Testis (tissue), 3 donors: ENCODE results near the gene IL1F10. TPM values are rescaled to one million over a fixed set of nuclear protein-coding genes. Genes with fewer than 3 reads are reported as not detected.

Source experiments
- DNase-seq: peaks from one replicate; pipeline ENCODE4 v3.0.0-alpha.2; 2019
- H3K27ac ChIP-seq, 2 donors: fragments of 200-600 bp; sonication (generic); one replicate each; pipeline ENCODE4 v1.5.1; 2019
- H3K27me3 ChIP-seq: fragments of 200-600 bp; sonication (generic); one replicate; pipeline ENCODE4 v1.5.1; 2019
- H3K36me3 ChIP-seq: fragments of 200-600 bp; sonication (generic); one replicate; pipeline ENCODE4 v1.5.1; 2017; ENCODE audit warnings: low read depth; ENCODE audit errors: missing control alignments
- H3K4me1 ChIP-seq: fragments of 200-600 bp; sonication (generic); one replicate; pipeline ENCODE4 v1.5.1; 2019
- H3K4me3 ChIP-seq, 2 donors: fragments of 200-600 bp; sonication (generic); one replicate each; pipeline ENCODE4 v1.5.1; 2017 to 2019
- H3K9me3 ChIP-seq: fragments of 200-600 bp; sonication (generic); one replicate; pipeline ENCODE4 v1.5.1; 2017
- CTCF ChIP-seq, 3 experiments: fragments of 450-650 bp in 2 of 3; fragments of 200-600 bp in 1 of 3; sonication (generic) in 1 of 3; IDR thresholded peaks; one replicate each; pipeline ENCODE4 v1.5.1; 2016 to 2019; ENCODE audit warnings: antibody characterized with exemption in 3 of 3, mild to moderate bottlenecking in 2 of 3, moderate library complexity in 1 of 3
- POLR2A ChIP-seq: fragments of 450-650 bp; IDR thresholded peaks from one replicate; pipeline ENCODE4 v1.6.1; 2017; ENCODE audit warnings: antibody characterized with exemption, mild to moderate bottlenecking, moderate library complexity
- WGBS, 2 donors: methylation state at CpG; one replicate each; pipeline ENCODE4 v1.1.5; 2018; 5-methylcytosine and 5-hydroxymethylcytosine counted together
- intact Hi-C: fragments of 100-400 bp; cut with DNase I; formaldehyde crosslinking; loops from one replicate; pipeline ENCODE4 v1.15.1; 2023; ENCODE audit warnings: low total_unique reads
- polyA plus RNA-seq: library from polyadenylated mRNA; stranded (reverse); fragments of 350-450 nt; fragmentation: Illumina TruSeq; extraction: RNeasy Lipid Tissue Mini Kit (QIAGEN cat#74804); gene quantifications from one replicate; pipeline ENCODE4 v1.2.3, GENCODE V29; 2014; ENCODE audit warnings: low read depth, low replicate concordance; ENCODE audit not compliant: insufficient read depth
- total RNA-seq, 2 donors: library from RNA; depleted of rRNA; stranded (reverse); fragments of >200 nt; gene quantifications; one replicate each; pipeline ENCODE4 v1.2.3, GENCODE V29; 2016

IL1F10 gene
- total and polyA plus RNA-seq, 3 donors from 2014 or later = 0.68 TPM; not detected in 2

GRCh38 chr2:113038291-113038690 is 29.5 kb upstream of the IL1F10 start:
- intact Hi-C loops = no loop called here
- WGBS, 2 donors = 89% methylated on average over 3 of the region's 3 CpGs
- Histone ChIP-seq H3K27me3 (no peaks in the 10 kb centered on the region), H3K36me3 (no peaks in the 10 kb centered on the region), H3K27ac (no peak overlapping the region), H3K4me1 (no peaks in the 10 kb centered on the region), H3K4me3 (no peak overlapping the region), H3K9me3 (no peaks in the 10 kb centered on the region)
- TF ChIP-seq POLR2A (no peak), CTCF (IDR thresholded peaks at IDR 0.05) (no peak)
- DNase-seq = no peak

- H3K4me1 ChIP-seq = no peaks in the 10 kb centered on the region
- no peaks in the 10 kb centered on the region for H3K27me3 ChIP-seq
- TF ChIP-seq POLR2A (no peak), CTCF (IDR thresholded peaks at IDR 0.05) (no peak)
- H3K36me3 ChIP-seq = no peaks in the 10 kb centered on the region
- no peaks in the 10 kb centered on the region for H3K9me3 ChIP-seq
- H3K27ac ChIP-seq = no peak overlapping the region
- DNase-seq = no peak
- H3K4me3 ChIP-seq = no peak overlapping the region
- WGBS, 2 donors = 86 to 88% methylated on average over 2 of the region's 2 CpGs
- intact Hi-C loops = no loop called here
Measured at GRCh38 chr2:113039158-113039557, 28.6 kb upstream of the IL1F10 start.

DNA sequence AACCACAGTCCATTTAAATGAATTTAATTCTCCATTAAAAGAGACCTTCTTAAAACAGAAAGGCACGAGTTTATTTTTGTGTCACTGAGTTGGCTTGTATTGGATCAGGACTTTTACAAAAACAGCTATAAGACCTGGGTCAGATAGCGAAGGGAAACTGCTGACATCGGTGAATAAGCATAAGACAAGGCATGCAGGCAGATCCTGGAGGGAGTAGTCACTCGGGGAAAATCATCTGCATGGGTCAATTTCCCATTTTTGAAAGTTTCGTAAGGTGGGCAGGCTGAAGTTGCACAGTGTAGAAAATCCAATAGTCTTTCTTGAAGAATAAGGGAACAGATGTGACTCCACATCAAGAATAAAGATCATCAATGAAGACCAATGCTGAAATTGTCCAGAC is 28.1 kb upstream of the IL1F10 start:
- H3K9me3 ChIP-seq = no peaks in the 10 kb centered on the region
- no peak for DNase-seq
- no peaks in the 10 kb centered on the region for H3K4me1 ChIP-seq
- H3K36me3 ChIP-seq = no peaks in the 10 kb centered on the region
- no peak overlapping the region for H3K4me3 ChIP-seq
- 55 to 70% methylated on average over 5 of the region's 5 CpGs for WGBS, 2 donors
- intact Hi-C loops = no loop called here
- no peak overlapping the region for H3K27ac ChIP-seq
- no peak for TF ChIP-seq CTCF (IDR thresholded peaks at IDR 0.05)
- TF ChIP-seq POLR2A = no peak
- no peaks in the 10 kb centered on the region for H3K27me3 ChIP-seq

- no peak for DNase-seq
- H3K9me3 ChIP-seq = no peaks in the 10 kb centered on the region
- no peak for TF ChIP-seq CTCF (IDR thresholded peaks at IDR 0.05)
- no peak for TF ChIP-seq POLR2A
- no peaks in the 10 kb centered on the region for H3K4me1 ChIP-seq
- no peaks in the 10 kb centered on the region for H3K36me3 ChIP-seq
- intact Hi-C loops = no loop called here
- no peak overlapping the region for H3K4me3 ChIP-seq
- WGBS, 2 donors = 62 to 69% methylated on average over 5 of the region's 5 CpGs
- H3K27me3 ChIP-seq = no peaks in the 10 kb centered on the region
- H3K27ac ChIP-seq = no peak overlapping the region
Measured at GRCh38 chr2:113041871-113042270, 25.9 kb upstream of the IL1F10 start.

DNA sequence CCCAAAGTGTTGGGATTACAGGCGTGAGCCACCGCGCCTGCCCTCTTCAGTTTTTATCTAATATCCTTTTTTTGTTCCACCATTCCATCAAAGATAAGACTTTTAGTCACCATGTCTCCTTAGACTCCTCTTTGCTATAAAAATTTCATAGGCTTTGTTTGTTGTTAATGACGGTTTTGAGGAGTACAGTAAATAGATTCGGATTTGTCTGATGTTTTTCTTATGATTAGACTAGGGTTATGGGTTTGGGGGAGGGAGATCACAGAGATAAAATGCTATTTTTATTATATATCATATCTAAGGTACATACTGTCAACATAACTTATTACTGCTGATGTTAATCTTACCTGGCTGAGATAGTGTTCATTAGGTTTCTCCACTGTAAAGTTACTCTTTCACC is 21.3 kb upstream of the IL1F10 start:
- 84 to 90% methylated on average over 5 of the region's 5 CpGs for WGBS, 2 donors
- H3K36me3 ChIP-seq = no peaks in the 10 kb centered on the region

More for the DNA sequence above, 21.3 kb upstream of the IL1F10 start:
- Histone ChIP-seq H3K27me3 (no peaks in the 10 kb centered on the region), H3K9me3 (no peaks in the 10 kb centered on the region), H3K27ac (no peak overlapping the region), H3K4me3 (no peak overlapping the region), H3K4me1 (no peaks in the 10 kb centered on the region)
- TF ChIP-seq POLR2A = no peak
- TF ChIP-seq CTCF (IDR thresholded peaks at IDR 0.05) = no peak
- intact Hi-C loops = no loop called here
- no peak for DNase-seq
